CD8-positive, alpha-beta memory T cell (primary cell): Measurements from ENCODE around the gene CLHC1. TPM values are rescaled to one million over a fixed set of nuclear protein-coding genes. Genes with fewer than 3 reads are reported as not detected.
"Not testable (repeated sequence)": the region's sequence is repeated elsewhere in the genome, so short reads cannot be mapped to it uniquely, and the experiment has no call there.

Source experiments
- CTCF ChIA-PET: fragments of 350-600 bp; sonication (Branson Sonifier 250); formaldehyde crosslinking; loops from one replicate; lab custom pipeline; 2021; ENCODE audit warnings: antibody characterized with exemption; lab: Charles Lee
- POLR2A ChIA-PET: fragments of 350-600 bp; sonication (Branson Sonifier 250); formaldehyde crosslinking; loops from one replicate; lab custom pipeline; 2021; ENCODE audit warnings: antibody characterized with exemption; lab: Charles Lee
- DNase-seq, 5 donors: peaks; one replicate each; pipeline versions ENCODE4 v3.0.0 to v3.0.0-alpha.2; 2020 to 2022; ENCODE audit warnings: mixed read lengths in 1 of 5
- H3K27ac ChIP-seq: one replicate; pipeline ENCODE4 v1.7.0; 2013; ENCODE audit warnings: low read depth, mild to moderate bottlenecking, low read length, moderate library complexity
- H3K27me3 ChIP-seq: 2 replicates; pipeline ENCODE4 v1.7.0; 2013; ENCODE audit warnings: low read length, mild to moderate bottlenecking; ENCODE audit not compliant: insufficient read depth, poor library complexity, severe bottlenecking
- H3K36me3 ChIP-seq: 2 replicates; pipeline ENCODE4 v1.7.0; 2013; ENCODE audit warnings: mild to moderate bottlenecking, low read length, moderate library complexity; ENCODE audit not compliant: insufficient read depth
- H3K4me1 ChIP-seq: 2 replicates; pipeline ENCODE4 v1.7.0; 2013; ENCODE audit warnings: mild to moderate bottlenecking, low read length, moderate library complexity; ENCODE audit not compliant: insufficient read depth
- H3K4me3 ChIP-seq: 2 replicates; pipeline ENCODE4 v1.7.0; 2013; ENCODE audit warnings: mild to moderate bottlenecking, low read length
- H3K9me3 ChIP-seq: 2 replicates; pipeline ENCODE4 v1.7.0; 2013; ENCODE audit warnings: mild to moderate bottlenecking, low read length
- H3K27ac Mint-ChIP-seq, 8 donors: one replicate each; pipeline ENCODE4 v1.8.0; 2020 to 2021; ENCODE audit warnings: mixed read lengths in 8 of 8, mild to moderate bottlenecking in 6 of 8, inconsistent platforms in 3 of 8, moderate library complexity in 3 of 8
- H3K27me3 Mint-ChIP-seq, 2 donors: one replicate each; pipeline ENCODE4 v1.8.0; 2020 to 2021; ENCODE audit warnings: mixed read lengths in 2 of 2, mild to moderate bottlenecking in 1 of 2, moderate library complexity in 1 of 2
- H3K36me3 Mint-ChIP-seq, 3 donors: one replicate each; pipeline ENCODE4 v1.8.0; 2020 to 2021; ENCODE audit warnings: mixed read lengths in 3 of 3, inconsistent platforms in 1 of 3, mild to moderate bottlenecking in 1 of 3
- H3K4me1 Mint-ChIP-seq, 3 donors: one replicate each; pipeline ENCODE4 v1.8.0; 2020 to 2021; ENCODE audit warnings: mixed read lengths in 3 of 3, inconsistent platforms in 1 of 3, mild to moderate bottlenecking in 1 of 3
- H3K4me3 Mint-ChIP-seq, 7 donors: one replicate each; pipeline ENCODE4 v1.8.0; 2020 to 2021; ENCODE audit warnings: mixed read lengths in 7 of 7, mild to moderate bottlenecking in 6 of 7, moderate library complexity in 4 of 7, inconsistent platforms in 2 of 7
- H3K9me3 Mint-ChIP-seq, 5 donors: one replicate each; pipeline ENCODE4 v1.8.0; 2020 to 2022; ENCODE audit warnings: mixed read lengths in 5 of 5, mild to moderate bottlenecking in 3 of 5, moderate library complexity in 2 of 5, inconsistent platforms in 1 of 5
- polyA plus RNA-seq: library from polyadenylated mRNA; unstranded; fragments of 300-500 nt; fragmentation: Illumina TruSeq; gene quantifications from one replicate; pipeline ENCODE4 v1.2.3, GENCODE V29; 2021
- total RNA-seq, 2 experiments: library from RNA; stranded (reverse); gene quantifications; one replicate each; pipeline ENCODE4 v1.2.3, GENCODE V29; 2021

Gene CLHC1
- total and polyA plus RNA-seq, 3 experiments from 2014 or later: 1.1 to 9.8 (median 8.4) TPM

DNA sequence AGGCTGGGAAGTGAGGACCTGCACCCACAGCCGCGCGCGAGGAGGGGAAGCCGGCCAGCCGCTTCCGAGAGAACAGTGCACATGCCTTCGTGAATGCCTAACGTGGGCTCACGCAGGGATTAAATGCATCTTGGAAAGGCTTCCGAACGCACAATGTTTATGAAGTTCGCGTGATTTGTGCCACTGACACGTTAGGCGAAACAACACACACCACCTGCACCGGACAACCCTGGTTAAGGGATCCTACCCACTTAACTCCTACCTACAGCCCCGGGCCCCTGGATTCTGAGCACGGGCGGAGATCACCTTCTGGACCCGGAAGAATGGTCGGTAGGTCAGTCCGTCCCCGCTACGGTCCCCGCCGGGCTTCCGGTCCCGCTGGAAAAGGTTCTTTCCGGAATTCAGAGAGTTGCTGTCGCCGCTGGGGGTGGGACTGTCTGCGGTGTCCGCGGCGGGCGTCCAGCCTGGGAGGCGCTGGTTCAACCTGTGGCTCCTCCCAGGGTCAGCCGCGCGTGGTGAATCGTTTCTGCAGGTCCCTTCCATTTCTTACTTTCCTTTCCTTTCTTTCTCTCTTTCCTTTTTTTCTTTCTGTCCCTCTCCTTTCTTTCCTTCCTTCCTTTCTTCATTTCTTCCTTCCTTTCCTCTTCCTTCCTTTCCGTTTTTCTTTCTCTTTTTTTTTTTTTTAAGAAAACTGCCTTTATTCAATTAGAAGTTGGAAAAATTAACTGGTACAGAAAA, 37.0 kb upstream of the CLHC1 start, which contains the start of gene MTIF2:
Gene MTIF2, minus strand, starts transcription at position 325 of the 738 bp plus-strand sequence. CDS start 5,373 bp downstream, outside the sequence.
- no peaks in the 10 kb centered on the region for H3K9me3 ChIP-seq
- Mint-ChIP-seq H3K36me3 (peaks cover 0 to 31% (median 4%) of the 10 kb centered on the region in 3 donors), H3K4me1 (peaks cover 17 to 31% (median 28%) of the 10 kb centered on the region in 3 donors), H3K27ac (peak within 1 kb of the TSS; percentile 95 to 99 (median 97)), H3K4me3 (peak within 1 kb of the TSS; percentile 93 to 99 (median 95)), H3K27me3 (peaks cover 4 to 5% of the 10 kb centered on the region in 2 donors), H3K9me3 (no peaks in the 10 kb centered on the region)
- DNase-seq: peak; percentile 81 to 89 (median 83)
- peaks cover 4% of the 10 kb centered on the region for H3K36me3 ChIP-seq
- H3K27me3 ChIP-seq: no peaks in the 10 kb centered on the region
- peak within 1 kb of the TSS; percentile 86 for H3K27ac ChIP-seq
- POLR2A ChIA-PET: interaction anchor here (0.6 to 1.4 kb wide), 4 partner anchors 12 to 851 kb away, joined by 3 to 14 read pairs (median 7); partner anchors contain the start of genes CLHC1 and RPS27A
- peak within 1 kb of the TSS; percentile 84 for H3K4me3 ChIP-seq
- peaks cover 17% of the 10 kb centered on the region for H3K4me1 ChIP-seq
- CTCF ChIA-PET: interaction anchor here (1.3 kb wide), 1 partner anchor 9 kb away, joined by 3 read pairs; no protein-coding TSS in a partner anchor

DNA sequence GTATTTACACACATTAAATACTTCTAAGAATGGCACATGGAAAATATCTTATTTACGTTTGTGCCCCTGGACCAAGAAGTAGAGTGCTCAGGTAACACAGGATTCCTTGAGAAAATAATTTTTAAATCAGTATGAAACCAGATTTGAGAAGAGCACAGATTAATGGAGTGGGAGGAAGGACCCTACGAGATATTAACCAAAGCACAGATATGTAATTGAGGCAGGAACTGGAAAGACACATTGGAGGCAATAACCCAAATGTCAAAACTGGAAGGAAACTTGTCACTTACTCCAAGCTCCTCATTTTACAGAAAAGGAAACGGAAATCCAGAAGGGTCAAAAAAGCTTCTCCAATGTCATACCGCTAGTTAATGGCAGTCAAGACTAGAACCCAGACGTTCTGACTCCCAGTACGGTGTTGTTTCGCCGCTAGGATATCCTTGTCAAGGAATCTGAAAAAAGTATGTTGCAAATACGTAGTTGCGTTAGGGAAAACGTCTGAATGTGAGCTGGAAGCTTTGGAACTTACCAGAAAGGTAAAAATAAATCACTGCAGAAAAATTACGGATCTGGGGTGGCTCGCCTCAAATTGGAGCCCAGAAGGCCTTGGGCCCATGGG, 36.3 kb upstream of the CLHC1 start:
- Mint-ChIP-seq H3K4me3 (peak overlapping the region; percentile 93 to 99 (median 95)), H3K4me1 (peaks cover 17 to 31% (median 28%) of the 10 kb centered on the region in 3 donors), H3K27ac (peak overlapping the region; percentile 95 to 99 (median 97)), H3K9me3 (no peaks in the 10 kb centered on the region), H3K36me3 (peaks cover 0 to 38% (median 4%) of the 10 kb centered on the region in 3 donors), H3K27me3 (peaks cover 4 to 5% of the 10 kb centered on the region in 2 donors)
- no peak for DNase-seq
- CTCF ChIA-PET: no interaction called here
- Histone ChIP-seq H3K4me3 (peak overlapping the region; percentile 84), H3K4me1 (peaks cover 17% of the 10 kb centered on the region), H3K27me3 (no peaks in the 10 kb centered on the region), H3K36me3 (peaks cover 5% of the 10 kb centered on the region), H3K27ac (peak overlapping the region; percentile 86), H3K9me3 (no peaks in the 10 kb centered on the region)
- POLR2A ChIA-PET: interaction anchor here (0.7 to 1.4 kb wide), 3 partner anchors 8 to 251 kb away, joined by 3 to 8 read pairs (median 3); partner anchors contain the start of genes CLHC1 and RPS27A

DNA sequence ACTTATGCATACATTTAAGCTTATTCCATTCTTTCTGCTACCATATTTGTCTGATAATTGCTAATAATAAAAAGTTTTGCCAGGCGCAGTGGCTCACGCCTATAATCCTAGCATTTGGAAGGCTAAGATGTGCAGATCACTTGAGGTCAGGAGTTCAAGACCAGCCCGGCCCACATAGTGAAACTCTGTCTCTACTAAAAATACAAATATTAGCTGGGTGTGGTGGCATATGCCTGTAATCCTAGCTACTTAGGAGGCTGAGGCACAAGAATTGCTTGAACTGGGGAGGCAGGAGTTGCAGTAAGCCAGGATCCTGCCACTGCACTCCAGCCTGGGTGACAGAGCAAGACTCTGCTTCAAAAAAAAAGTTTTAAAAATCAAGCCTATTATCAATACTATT, 27.5 kb upstream of the CLHC1 start:
- H3K4me3 Mint-ChIP-seq, POLR2A ChIA-PET, H3K9me3 Mint-ChIP-seq: not testable (repeated sequence)

DNA sequence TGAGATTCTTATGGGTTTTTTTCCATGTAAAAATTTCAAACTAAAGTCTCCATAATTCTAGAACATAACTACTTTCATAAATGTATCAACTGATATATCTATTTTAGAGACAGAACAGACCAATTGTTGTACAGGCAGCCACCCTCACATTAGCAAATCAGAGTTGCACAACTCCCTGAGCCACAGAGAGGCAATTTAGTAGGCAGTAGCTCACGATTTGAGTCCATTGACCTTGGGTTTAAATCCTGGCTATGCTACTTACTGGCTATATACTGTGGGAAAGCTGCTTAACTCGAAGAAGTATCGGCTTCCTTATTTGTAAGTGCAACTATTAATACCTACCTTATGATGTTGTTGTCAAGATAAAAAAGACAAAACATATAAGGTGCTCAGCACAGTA, 20.7 kb upstream of the CLHC1 start:
- DNase-seq: no peak
- POLR2A ChIA-PET: no interaction called here
- H3K27ac Mint-ChIP-seq: no peak overlapping the region
- Histone ChIP-seq H3K4me3 (no peak overlapping the region), H3K27ac (no peak overlapping the region), H3K36me3 (peaks cover under 1% of the 10 kb centered on the region), H3K4me1 (no peaks in the 10 kb centered on the region), H3K27me3 (no peaks in the 10 kb centered on the region), H3K9me3 (no peaks in the 10 kb centered on the region)
- peaks cover 0 to 69% (median 9%) of the 10 kb centered on the region in 3 donors for H3K36me3 Mint-ChIP-seq
- no peak overlapping the region for H3K4me3 Mint-ChIP-seq
- no peaks in the 10 kb centered on the region for H3K9me3 Mint-ChIP-seq
- no peaks in the 10 kb centered on the region for H3K27me3 Mint-ChIP-seq
- CTCF ChIA-PET: no interaction called here
- no peaks in the 10 kb centered on the region for H3K4me1 Mint-ChIP-seq

More for the DNA sequence above, 27.5 kb upstream of the CLHC1 start:
- not testable (repeated sequence) for H3K4me3 ChIP-seq, H3K4me1 ChIP-seq, H3K27me3 Mint-ChIP-seq, H3K27me3 ChIP-seq, H3K4me1 Mint-ChIP-seq, DNase-seq, H3K9me3 ChIP-seq, H3K27ac Mint-ChIP-seq, H3K27ac ChIP-seq
- peaks cover 0 to 65% (median 5%) of the 10 kb centered on the region in 3 donors for H3K36me3 Mint-ChIP-seq
- CTCF ChIA-PET: interaction anchor here (0.7 to 0.8 kb wide), 2 partner anchors 10 to 550 kb away, joined by 3 read pairs; no protein-coding TSS in a partner anchor
- H3K36me3 ChIP-seq: peaks cover 14% of the 10 kb centered on the region

- POLR2A ChIA-PET: no interaction called here
- Histone ChIP-seq H3K27ac (no peak overlapping the region), H3K27me3 (no peaks in the 10 kb centered on the region), H3K4me1 (no peaks in the 10 kb centered on the region), H3K36me3 (peaks cover 12% of the 10 kb centered on the region), H3K9me3 (no peaks in the 10 kb centered on the region), H3K4me3 (no peak overlapping the region)
- no peak for DNase-seq
- CTCF ChIA-PET: interaction anchor here (0.7 kb wide), 1 partner anchor 24 kb away, joined by 3 read pairs; no protein-coding TSS in a partner anchor
- Mint-ChIP-seq H3K4me3 (no peak overlapping the region), H3K4me1 (peaks cover 0 to 5% (median 0%) of the 10 kb centered on the region in 3 donors), H3K36me3 (peaks cover 0 to 71% (median 9%) of the 10 kb centered on the region in 3 donors), H3K27me3 (no peaks in the 10 kb centered on the region), H3K27ac (no peak overlapping the region), H3K9me3 (no peaks in the 10 kb centered on the region)
These were observed 14.9 kb upstream of the CLHC1 start for GRCh38 chr2:55247025-55247424.

- POLR2A ChIA-PET: interaction anchor here (0.7 kb wide), 1 partner anchor 9 kb away, joined by 3 read pairs; no protein-coding TSS in a partner anchor
- H3K4me1 Mint-ChIP-seq: peaks cover 0 to 5% (median 0%) of the 10 kb centered on the region in 3 donors
These were observed 13.3 kb upstream of the CLHC1 start for GRCh38 chr2:55245411-55245810.

DNA sequence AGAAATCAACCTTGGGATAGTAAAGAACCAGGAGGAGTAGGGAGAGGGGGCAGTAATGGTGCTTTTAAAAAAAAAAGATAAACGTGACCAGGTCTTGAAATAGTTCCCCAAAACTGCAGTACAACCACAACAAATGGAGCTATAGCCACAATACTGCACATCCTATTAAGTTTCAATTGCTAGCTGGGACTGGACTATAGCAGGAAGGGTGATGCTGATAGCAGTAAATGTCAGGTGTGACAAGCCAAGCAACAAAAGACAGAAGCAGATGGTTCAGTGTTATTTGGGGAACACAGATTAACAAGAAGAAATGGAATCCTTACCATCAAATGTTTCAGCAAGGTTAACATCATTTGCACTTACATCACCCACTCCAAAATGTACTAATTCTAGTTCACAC, 10.5 kb upstream of the CLHC1 start:
- Histone ChIP-seq H3K9me3 (no peaks in the 10 kb centered on the region), H3K4me1 (no peaks in the 10 kb centered on the region), H3K27me3 (no peaks in the 10 kb centered on the region), H3K4me3 (no peak overlapping the region), H3K27ac (no peak overlapping the region), H3K36me3 (peaks cover 10% of the 10 kb centered on the region)
- DNase-seq: no peak
- Mint-ChIP-seq H3K9me3 (no peaks in the 10 kb centered on the region), H3K36me3 (peaks cover 5 to 61% (median 7%) of the 10 kb centered on the region in 3 donors), H3K4me1 (peaks cover 0 to 13% (median 3%) of the 10 kb centered on the region in 3 donors), H3K27ac (peak overlapping the region in 3 of 8 donors; percentile 23 to 47 (median 30)), H3K27me3 (no peaks in the 10 kb centered on the region), H3K4me3 (no peak overlapping the region)
- POLR2A ChIA-PET: no interaction called here
- CTCF ChIA-PET: no interaction called here

More at GRCh38 chr2:55245411-55245810, 13.3 kb upstream of the CLHC1 start:
- Histone ChIP-seq H3K4me3 (no peak overlapping the region), H3K27ac (no peak overlapping the region), H3K36me3 (peaks cover 12% of the 10 kb centered on the region), H3K4me1 (no peaks in the 10 kb centered on the region), H3K27me3 (no peaks in the 10 kb centered on the region), H3K9me3 (no peaks in the 10 kb centered on the region)
- Mint-ChIP-seq H3K36me3 (peaks cover 0 to 62% (median 6%) of the 10 kb centered on the region in 3 donors), H3K27me3 (no peaks in the 10 kb centered on the region), H3K9me3 (no peaks in the 10 kb centered on the region), H3K4me3 (no peak overlapping the region), H3K27ac (no peak overlapping the region)
- DNase-seq: no peak
- CTCF ChIA-PET: no interaction called here
